Stimulated activated CD4-positive, alpha-beta T cell treated with anti-CD3 and anti-CD28 coated beads, Interleukin-2, amount 100 ng/mL, for 24 hours (primary cell): Measurements from ENCODE around the gene RASGEF1C.

Experiments
- DNase-seq, 2 donors: peaks; one replicate each; pipeline ENCODE4 v3.0.0-alpha.2; 2020

The RASGEF1C gene

GRCh38 chr5:180118391-180118791, 90.6 kb downstream of the RASGEF1C start:
- no peak for DNase-seq

- no peak for DNase-seq
Measured at GRCh38 chr5:180117000-180117725, 91.8 kb downstream of the RASGEF1C start.

GRCh38 chr5:180116077-180116999, 92.7 kb downstream of the RASGEF1C start:
- DNase-seq: no peak

GRCh38 chr5:180115326-180116076, 93.5 kb downstream of the RASGEF1C start:
- DNase-seq: no peak

- no peak for DNase-seq
Measured at GRCh38 chr5:180114304-180115003, 94.6 kb downstream of the RASGEF1C start.

- DNase-seq: no peak
Measured at GRCh38 chr5:180113660-180114303, 95.2 kb downstream of the RASGEF1C start.

- no peak for DNase-seq
Measured at GRCh38 chr5:180112181-180112861, 96.7 kb downstream of the RASGEF1C start.

GRCh38 chr5:180111273-180112002, 97.6 kb downstream of the RASGEF1C start:
- no peak for DNase-seq

- DNase-seq: no peak
Measured at GRCh38 chr5:180109920-180110319, 99.1 kb downstream of the RASGEF1C start.

GRCh38 chr5:180107005-180107404, 102.0 kb downstream of the RASGEF1C start:
- no peak for DNase-seq

GRCh38 chr5:180105827-180106312, 103.1 kb downstream of the RASGEF1C start:
- no peak for DNase-seq

- DNase-seq: no peak
Measured at GRCh38 chr5:180104168-180104530, 104.9 kb downstream of the RASGEF1C start.

- no peak for DNase-seq
Measured at GRCh38 chr5:180103487-180104167, 105.4 kb downstream of the RASGEF1C start.

GRCh38 chr5:180102636-180103035, 106.4 kb downstream of the RASGEF1C start:
- DNase-seq: no peak

GRCh38 chr5:180101451-180102105, 107.4 kb downstream of the RASGEF1C start:
- no peak for DNase-seq

GRCh38 chr5:180100621-180101450, 108.2 kb downstream of the RASGEF1C start:
- DNase-seq: no peak

GRCh38 chr5:180099733-180100611, 109.0 kb downstream of the RASGEF1C start:
- no peak for DNase-seq
